Skeletal muscle tissue (tissue), 4 donors: Measurements from ENCODE around the gene PMEPA1. TPM values are rescaled to one million over a fixed set of nuclear protein-coding genes. Genes with fewer than 3 reads are reported as not detected.

Experiments
- H3K27ac ChIP-seq: one replicate; pipeline ENCODE4 v1.7.0; 2013; ENCODE audit warnings: mild to moderate bottlenecking, low read depth, low read length, inconsistent platforms
- H3K27me3 ChIP-seq, 3 donors: one replicate each; pipeline ENCODE4 v1.7.0; 2013; ENCODE audit warnings: low read length in 3 of 3; ENCODE audit not compliant: control insufficient read depth in 3 of 3, insufficient read depth in 3 of 3
- H3K36me3 ChIP-seq, 3 donors: one replicate each; pipeline ENCODE4 v1.7.0; 2013; ENCODE audit warnings: low read length in 3 of 3; ENCODE audit not compliant: control insufficient read depth in 3 of 3, insufficient read depth in 3 of 3
- H3K4me1 ChIP-seq, 3 donors: one replicate each; pipeline ENCODE4 v1.7.0; 2013; ENCODE audit warnings: low read length in 3 of 3, mild to moderate bottlenecking in 3 of 3; ENCODE audit not compliant: control insufficient read depth in 3 of 3, insufficient read depth in 3 of 3
- H3K4me3 ChIP-seq, 3 donors: one replicate each; pipeline ENCODE4 v1.7.0; 2013; ENCODE audit warnings: low read length in 3 of 3
- H3K9ac ChIP-seq, 3 donors: one replicate each; pipeline ENCODE4 v1.7.0; 2013; ENCODE audit warnings: low read length in 3 of 3, mild to moderate bottlenecking in 3 of 3, moderate library complexity in 2 of 3, low read depth in 1 of 3
- H3K9me3 ChIP-seq, 3 donors: one replicate each; pipeline ENCODE4 v1.7.0; 2013; ENCODE audit warnings: low read length in 3 of 3; ENCODE audit not compliant: control insufficient read depth in 3 of 3
- total RNA-seq: library from RNA; depleted of rRNA; stranded (reverse); fragments of >200 nt; gene quantifications from one replicate; pipeline ENCODE4 v1.2.3, GENCODE V29; 2014
- donor health status: Osteomylitis.

Gene PMEPA1
- total RNA-seq, 1 donor from 2014 or later = 5.2 TPM

DNA sequence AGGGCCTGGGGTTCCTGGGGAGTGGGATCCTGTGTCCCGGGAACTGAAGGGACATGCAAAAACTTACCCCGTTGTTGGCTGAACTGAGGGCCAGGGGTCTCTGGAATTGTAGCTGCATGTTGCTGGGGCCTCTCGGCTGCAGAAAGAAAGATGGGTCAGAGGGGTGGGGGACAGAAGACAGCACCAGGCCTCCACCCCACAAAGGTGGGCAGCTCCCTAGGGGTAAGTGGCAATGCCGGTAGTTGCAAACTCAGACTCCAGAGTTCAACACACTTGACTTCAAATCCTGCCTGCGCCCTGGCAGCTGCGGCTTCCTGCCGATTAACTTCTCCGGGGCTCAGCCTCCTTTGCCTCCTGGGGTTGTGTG is 94.4 kb downstream of the PMEPA1 start:
- H3K4me1 ChIP-seq = peaks cover 2 to 4% (median 3%) of the 10 kb centered on the region in 3 donors
- H3K27ac ChIP-seq = no peak overlapping the region
- H3K36me3 ChIP-seq = no peaks in the 10 kb centered on the region
- H3K9ac ChIP-seq = no peak overlapping the region
- H3K4me3 ChIP-seq = no peak overlapping the region
- H3K27me3 ChIP-seq = peaks cover 8 to 36% (median 8%) of the 10 kb centered on the region in 3 donors
- no peaks in the 10 kb centered on the region for H3K9me3 ChIP-seq

- peaks cover 8 to 41% (median 13%) of the 10 kb centered on the region in 3 donors for H3K27me3 ChIP-seq
- H3K9me3 ChIP-seq = no peaks in the 10 kb centered on the region
- no peak overlapping the region for H3K9ac ChIP-seq
- no peak overlapping the region for H3K27ac ChIP-seq
- no peaks in the 10 kb centered on the region for H3K36me3 ChIP-seq
- H3K4me1 ChIP-seq = peaks cover 0 to 3% (median 2%) of the 10 kb centered on the region in 3 donors
- no peak overlapping the region for H3K4me3 ChIP-seq
Observed at GRCh38 chr20:57614490-57615444, 95.0 kb downstream of the PMEPA1 start.

GRCh38 chr20:57613481-57613921 is 96.3 kb downstream of the PMEPA1 start:
- H3K36me3 ChIP-seq = no peaks in the 10 kb centered on the region
- no peaks in the 10 kb centered on the region for H3K9me3 ChIP-seq
- H3K4me3 ChIP-seq = no peak overlapping the region
- H3K27me3 ChIP-seq = peaks cover 8 to 54% (median 25%) of the 10 kb centered on the region in 3 donors
- H3K27ac ChIP-seq = no peak overlapping the region
- H3K9ac ChIP-seq = no peak overlapping the region
- H3K4me1 ChIP-seq = no peaks in the 10 kb centered on the region

DNA sequence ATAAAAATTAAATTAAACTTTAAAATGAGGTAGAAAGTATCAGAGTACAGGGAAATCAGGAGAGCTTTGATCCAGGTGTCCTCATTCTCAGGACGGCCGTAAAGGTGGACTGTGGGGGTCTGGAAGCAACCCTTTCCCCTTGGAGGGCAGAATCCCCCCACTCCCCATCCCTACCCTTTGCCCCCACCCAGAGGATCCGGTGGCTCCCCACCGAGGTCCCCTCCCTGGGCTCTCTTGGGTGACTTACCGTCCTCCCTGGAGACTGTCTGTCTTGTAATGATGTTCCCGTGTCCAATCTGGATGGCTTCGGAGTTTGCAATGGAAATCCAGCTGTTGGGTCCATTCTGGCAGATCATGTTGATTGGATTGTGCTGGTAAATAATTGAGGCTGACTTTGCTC is 96.9 kb downstream of the PMEPA1 start:
- H3K27me3 ChIP-seq = peaks cover 8 to 56% (median 28%) of the 10 kb centered on the region in 3 donors
- H3K36me3 ChIP-seq = no peaks in the 10 kb centered on the region
- H3K9me3 ChIP-seq = no peaks in the 10 kb centered on the region
- H3K4me1 ChIP-seq = no peaks in the 10 kb centered on the region
- no peak overlapping the region for H3K27ac ChIP-seq
- H3K4me3 ChIP-seq = no peak overlapping the region
- no peak overlapping the region for H3K9ac ChIP-seq

GRCh38 chr20:57612436-57612835 is 97.4 kb downstream of the PMEPA1 start:
- Histone ChIP-seq H3K9ac (no peak overlapping the region), H3K27me3 (peaks cover 8 to 53% (median 27%) of the 10 kb centered on the region in 3 donors)

GRCh38 chr20:57611586-57612311 is 98.1 kb downstream of the PMEPA1 start:
- H3K9me3 ChIP-seq = no peaks in the 10 kb centered on the region
- H3K36me3 ChIP-seq = no peaks in the 10 kb centered on the region
- peaks cover 5 to 47% (median 23%) of the 10 kb centered on the region in 3 donors for H3K27me3 ChIP-seq
- H3K4me1 ChIP-seq = no peaks in the 10 kb centered on the region
- H3K27ac ChIP-seq = no peak overlapping the region
- no peak overlapping the region for H3K4me3 ChIP-seq
- H3K9ac ChIP-seq = no peak overlapping the region

More at GRCh38 chr20:57612436-57612835, 97.4 kb downstream of the PMEPA1 start:
- H3K4me1 ChIP-seq = no peaks in the 10 kb centered on the region
- no peaks in the 10 kb centered on the region for H3K36me3 ChIP-seq
- no peak overlapping the region for H3K27ac ChIP-seq
- no peaks in the 10 kb centered on the region for H3K9me3 ChIP-seq
- no peak overlapping the region for H3K4me3 ChIP-seq

GRCh38 chr20:57610261-57610952 is 99.4 kb downstream of the PMEPA1 start:
- Histone ChIP-seq H3K9me3 (no peaks in the 10 kb centered on the region), H3K4me1 (no peaks in the 10 kb centered on the region), H3K27me3 (peaks cover 5 to 36% (median 23%) of the 10 kb centered on the region in 3 donors)

GRCh38 chr20:57609842-57610167 is 100.0 kb downstream of the PMEPA1 start:
- Histone ChIP-seq H3K9me3 (no peaks in the 10 kb centered on the region), H3K4me3 (no peak overlapping the region), H3K9ac (no peak overlapping the region), H3K4me1 (no peaks in the 10 kb centered on the region), H3K27me3 (peaks cover 2 to 33% (median 23%) of the 10 kb centered on the region in 3 donors), H3K27ac (no peak overlapping the region), H3K36me3 (no peaks in the 10 kb centered on the region)

More at GRCh38 chr20:57610261-57610952, 99.4 kb downstream of the PMEPA1 start:
- Histone ChIP-seq H3K36me3 (no peaks in the 10 kb centered on the region), H3K4me3 (no peak overlapping the region), H3K27ac (no peak overlapping the region), H3K9ac (no peak overlapping the region)

DNA sequence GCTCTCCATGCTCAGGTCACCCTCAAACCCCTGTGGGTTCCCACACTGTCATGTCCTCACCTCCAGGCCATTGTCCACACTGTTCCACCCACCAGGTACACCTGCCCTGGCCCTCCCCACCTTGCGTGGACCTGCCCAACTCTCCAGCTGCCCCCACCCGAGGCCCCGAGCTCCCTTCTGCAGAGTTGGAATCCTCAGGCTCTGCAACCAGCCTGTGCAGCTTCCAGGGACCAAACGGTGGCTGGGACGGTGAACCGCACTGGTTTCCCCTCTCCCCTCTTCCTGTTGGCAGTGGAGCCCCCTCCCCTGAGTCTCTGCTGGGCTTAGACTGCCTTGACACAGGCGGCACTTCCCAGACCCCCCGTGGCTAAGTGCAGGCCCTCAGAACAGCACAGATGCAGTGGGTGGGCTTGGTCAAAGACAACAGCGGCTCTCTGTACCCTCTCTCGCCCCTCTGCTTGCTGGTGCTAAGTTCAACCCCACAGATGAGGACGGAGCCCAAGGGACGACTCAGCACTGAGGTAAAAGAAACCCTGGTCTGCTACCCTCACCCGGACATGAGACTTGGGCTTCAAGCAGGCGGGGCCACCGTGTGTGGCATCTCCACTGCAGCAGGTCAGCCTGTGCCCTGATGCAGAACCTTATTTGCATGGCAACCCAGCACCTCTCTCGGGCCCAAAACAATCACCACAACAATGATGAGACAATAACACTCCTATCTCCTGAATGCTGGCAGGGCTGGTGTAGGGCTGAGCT is 100.6 kb downstream of the PMEPA1 start:
- H3K27me3 ChIP-seq = peaks cover 0 to 28% (median 23%) of the 10 kb centered on the region in 3 donors
- no peak overlapping the region for H3K9ac ChIP-seq
- no peaks in the 10 kb centered on the region for H3K9me3 ChIP-seq
- no peaks in the 10 kb centered on the region for H3K36me3 ChIP-seq
- no peaks in the 10 kb centered on the region for H3K4me1 ChIP-seq
- no peak overlapping the region for H3K4me3 ChIP-seq
- H3K27ac ChIP-seq = no peak overlapping the region
